Measurements from ENCODE around the gene CARD11.
"Not testable (repeated sequence)": the region's sequence is repeated elsewhere in the genome, so short reads cannot be mapped to it uniquely, and the experiment has no call there.

CARD11 gene

GRCh38 chr7:2964208-2964607 lies 79.5 kb downstream of the CARD11 start:
- no peak for TF ChIP-seq CTCF (conservative IDR thresholded peaks at IDR 0.05)

GRCh38 chr7:2962865-2963264 lies 80.8 kb downstream of the CARD11 start:
- no peak overlapping the region for H3K27ac ChIP-seq
- TF ChIP-seq CTCF (conservative IDR thresholded peaks at IDR 0.05) = no peak

More at GRCh38 chr7:2964208-2964607, 79.5 kb downstream of the CARD11 start:
- H3K27ac ChIP-seq = no peak overlapping the region

GRCh38 chr7:2959828-2960599 lies 83.7 kb downstream of the CARD11 start:
- no peak for TF ChIP-seq CTCF (conservative IDR thresholded peaks at IDR 0.05)
- H3K27ac ChIP-seq = no peak overlapping the region

GRCh38 chr7:2959103-2959680 lies 84.5 kb downstream of the CARD11 start:
- H3K27ac ChIP-seq = no peak overlapping the region
- no peak for TF ChIP-seq CTCF (conservative IDR thresholded peaks at IDR 0.05)

- H3K27ac ChIP-seq = no peak overlapping the region
- TF ChIP-seq CTCF (conservative IDR thresholded peaks at IDR 0.05) = no peak
These were observed 85.1 kb downstream of the CARD11 start for GRCh38 chr7:2958416-2959102.

- not testable (repeated sequence) for H3K27ac ChIP-seq
These were observed 86.3 kb downstream of the CARD11 start for GRCh38 chr7:2957369-2957727.

GRCh38 chr7:2956526-2957368 lies 86.9 kb downstream of the CARD11 start:
- H3K27ac ChIP-seq = no peak overlapping the region
- no peak for TF ChIP-seq CTCF (conservative IDR thresholded peaks at IDR 0.05)

Data from VCaP (cell line).